ENCODE results near the gene ENTREP3. TPM values are rescaled to one million over a fixed set of nuclear protein-coding genes. Genes with fewer than 3 reads are reported as not detected.

ENTREP3 gene
- total RNA-seq, 1 donor from 2014 or later = 14.8 TPM

GRCh38 chr1:155300024-155300423 is 44.7 kb upstream of the ENTREP3 start:
- ATAC-seq (ENCODE audit: low read depth) = no peak
- Mint-ChIP-seq H3K27ac (no peak overlapping the region), H3K4me3 (no peak overlapping the region), H3K36me3 (ENCODE audit: low read depth) (no peaks in the 10 kb centered on the region), H3K27me3 (peaks cover 18% of the 10 kb centered on the region), H3K9me3 (no peaks in the 10 kb centered on the region), H3K4me1 (peaks cover 5% of the 10 kb centered on the region)
- TF ChIP-seq CTCF (IDR thresholded peaks at IDR 0.05) = no peak
- DNase-seq = no peak
- intact Hi-C loops (cut with micrococcal nuclease) = no loop called here
- POLR2A ChIA-PET = no interaction called here
- CTCF ChIA-PET = interaction anchor here (0.8 kb wide), 1 partner anchor 56 kb away, joined by 3 read pairs; no protein-coding TSS in a partner anchor

- DNase-seq = no peak
- H3K4me1 Mint-ChIP-seq = peaks cover 6% of the 10 kb centered on the region
- H3K27ac Mint-ChIP-seq = no peak overlapping the region
- CTCF ChIA-PET = no interaction called here
- H3K36me3 Mint-ChIP-seq (ENCODE audit: low read depth) = no peaks in the 10 kb centered on the region
- no peak for ATAC-seq (ENCODE audit: low read depth)
- H3K9me3 Mint-ChIP-seq = no peaks in the 10 kb centered on the region
- TF ChIP-seq CTCF (IDR thresholded peaks at IDR 0.05) = no peak
- POLR2A ChIA-PET = interaction anchor here (0.8 kb wide), 1 partner anchor 11 kb away, joined by 3 read pairs; the partner anchor contains the start of gene FDPS
- peaks cover 32% of the 10 kb centered on the region for H3K27me3 Mint-ChIP-seq
- no peak overlapping the region for H3K4me3 Mint-ChIP-seq
- intact Hi-C loops (cut with micrococcal nuclease) = no loop called here
Measured at GRCh38 chr1:155297384-155297783, 42.1 kb upstream of the ENTREP3 start.

- DNase-seq = no peak
- H3K4me1 Mint-ChIP-seq = peaks cover 6% of the 10 kb centered on the region
- CTCF ChIA-PET = no interaction called here
Measured at GRCh38 chr1:155296661-155297060, 41.4 kb upstream of the ENTREP3 start.

GRCh38 chr1:155295942-155296267 is 40.6 kb upstream of the ENTREP3 start:
- no peak for TF ChIP-seq CTCF (IDR thresholded peaks at IDR 0.05)
- no peak overlapping the region for H3K27ac Mint-ChIP-seq
- ChIA-PET POLR2A (interaction anchor here (1.0 kb wide), 1 partner anchor 23 kb away, joined by 4 read pairs; the partner anchor contains the start of gene CLK2), CTCF (no interaction called here)
- ATAC-seq (ENCODE audit: low read depth) (no peak), DNase-seq (no peak)
- peaks cover 36% of the 10 kb centered on the region for H3K27me3 Mint-ChIP-seq
- no peak overlapping the region for H3K4me3 Mint-ChIP-seq
- H3K4me1 Mint-ChIP-seq = peaks cover 6% of the 10 kb centered on the region
- no peaks in the 10 kb centered on the region for H3K36me3 Mint-ChIP-seq (ENCODE audit: low read depth)
- H3K9me3 Mint-ChIP-seq = no peaks in the 10 kb centered on the region
- intact Hi-C loops (cut with micrococcal nuclease) = no loop called here

More at GRCh38 chr1:155296661-155297060, 41.4 kb upstream of the ENTREP3 start:
- POLR2A ChIA-PET = interaction anchor here (1.0 kb wide), 1 partner anchor 23 kb away, joined by 4 read pairs; the partner anchor contains the start of gene CLK2
- Mint-ChIP-seq H3K27me3 (peaks cover 33% of the 10 kb centered on the region), H3K36me3 (ENCODE audit: low read depth) (no peaks in the 10 kb centered on the region), H3K27ac (no peak overlapping the region), H3K9me3 (no peaks in the 10 kb centered on the region), H3K4me3 (no peak overlapping the region)
- no peak for TF ChIP-seq CTCF (IDR thresholded peaks at IDR 0.05)
- ATAC-seq (ENCODE audit: low read depth) = no peak
- intact Hi-C loops (cut with micrococcal nuclease) = no loop called here

- ATAC-seq (ENCODE audit: low read depth) = no peak
- peaks cover 36% of the 10 kb centered on the region for H3K27me3 Mint-ChIP-seq
- no peak overlapping the region for H3K27ac Mint-ChIP-seq
- ChIA-PET POLR2A (no interaction called here), CTCF (no interaction called here)
- DNase-seq = no peak
- H3K36me3 Mint-ChIP-seq (ENCODE audit: low read depth) = no peaks in the 10 kb centered on the region
- H3K4me1 Mint-ChIP-seq = peaks cover 6% of the 10 kb centered on the region
- no peaks in the 10 kb centered on the region for H3K9me3 Mint-ChIP-seq
- H3K4me3 Mint-ChIP-seq = no peak overlapping the region
- intact Hi-C loops (cut with micrococcal nuclease) = no loop called here
- TF ChIP-seq CTCF (IDR thresholded peaks at IDR 0.05) = no peak
Measured at GRCh38 chr1:155295183-155295941, 40.1 kb upstream of the ENTREP3 start.
